SK-N-SH (cell line): ENCODE data around the gene AKAP6. TPM values are rescaled to one million over a fixed set of nuclear protein-coding genes. Genes with fewer than 3 reads are reported as not detected.

Experiments used
- CTCF ChIA-PET: fragments of 300-600, 350-600 bp; formaldehyde crosslinking; extraction: SDS; loops from one replicate; lab custom pipeline; 2021; lab: Yijun Ruan, JAX
- POLR2A ChIA-PET: fragments of 350-600 bp; sonication (Branson Sonifier 250); formaldehyde crosslinking; extraction: SDS; loops from one replicate; lab custom pipeline; 2020; ENCODE audit warnings: antibody characterized with exemption, inconsistent platforms; lab: Yijun Ruan, JAX
- DNase-seq: peaks from one replicate; pipeline ENCODE4 v3.0.0; 2012
- H2AFZ ChIP-seq: fragments of 200-600 bp; sonication (generic); 2 replicates; pipeline ENCODE4 v1.8.1; 2016; ENCODE audit warnings: antibody characterized with exemption, mild to moderate bottlenecking, low read depth
- H3F3A ChIP-seq: fragments of 200-600 bp; sonication (generic); replicated peaks from 2 replicates; pipeline ENCODE3; 2016; ENCODE audit warnings: antibody characterized with exemption, mild to moderate bottlenecking; ENCODE audit not compliant: insufficient read depth
- H3K27ac ChIP-seq, 2 experiments: fragments of 200-500 bp in 1 of 2; fragments of 200-600 bp in 1 of 2; sonication (Bioruptor generic) in 1 of 2; sonication (generic), shearing (Covaris generic) in 1 of 2; 2 replicates each; pipeline versions ENCODE4 v1.5.1 to v1.6.1; 2014 to 2016; ENCODE audit warnings: low read depth in 2 of 2, inconsistent platforms in 1 of 2, low read length in 1 of 2, mild to moderate bottlenecking in 1 of 2, mixed read lengths in 1 of 2
- H3K27me3 ChIP-seq: fragments of 200-600 bp; sonication (generic), shearing (Covaris generic); 2 replicates; pipeline ENCODE4 v1.6.1; 2016; ENCODE audit warnings: mixed run types; ENCODE audit not compliant: insufficient read depth
- H3K36me3 ChIP-seq, 2 experiments: fragments of 200-500 bp in 1 of 2; fragments of 200-600 bp in 1 of 2; sonication (Bioruptor generic) in 1 of 2; sonication (generic) in 1 of 2; replicated peaks in 1 of 2; 2 replicates each; pipeline versions ENCODE3 to v1.5.1; 2014 to 2016; ENCODE audit warnings: low read length in 1 of 2, mild to moderate bottlenecking in 1 of 2; ENCODE audit not compliant: insufficient read depth in 2 of 2, control insufficient read depth in 1 of 2
- H3K4me1 ChIP-seq, 2 experiments: fragments of 200-500 bp in 1 of 2; fragments of 200-600 bp in 1 of 2; sonication (Bioruptor generic) in 1 of 2; sonication (generic), shearing (Covaris generic) in 1 of 2; 2 replicates each; pipeline versions ENCODE4 v1.5.1 to v1.6.1; 2014 to 2016; ENCODE audit warnings: low read depth in 1 of 2, low read length in 1 of 2, mixed run types in 1 of 2; ENCODE audit not compliant: insufficient read depth in 2 of 2, control insufficient read depth in 1 of 2
- H3K4me2 ChIP-seq: fragments of 200-600 bp; sonication (generic), shearing (Covaris generic); 2 replicates; pipeline ENCODE4 v1.6.1; 2017; ENCODE audit warnings: mixed run types
- H3K4me3 ChIP-seq, 2 experiments: fragments of 200-500 bp in 1 of 2; fragments of 200-600 bp in 1 of 2; sonication (Bioruptor generic) in 1 of 2; sonication (generic), shearing (Covaris generic) in 1 of 2; 2 replicates each; pipeline versions ENCODE4 v1.5.1 to v1.8.1; 2014 to 2016; ENCODE audit warnings: low read depth in 2 of 2, inconsistent platforms in 1 of 2, low read length in 1 of 2, mild to moderate bottlenecking in 1 of 2, mixed read lengths in 1 of 2, moderate library complexity in 1 of 2
- H3K79me2 ChIP-seq: fragments of 200-600 bp; sonication (generic); 2 replicates; pipeline ENCODE4 v1.8.1; 2017; ENCODE audit warnings: mild to moderate bottlenecking; ENCODE audit not compliant: insufficient read depth
- H3K9ac ChIP-seq: fragments of 200-600 bp; sonication (generic); 2 replicates; pipeline ENCODE4 v1.6.1; 2017; ENCODE audit warnings: mixed run types
- H3K9me2 ChIP-seq: fragments of 200-600 bp; sonication (generic); 2 replicates; pipeline ENCODE4 v1.6.1; 2017; ENCODE audit warnings: mixed run types
- H3K9me3 ChIP-seq: fragments of 200-600 bp; sonication (generic); 2 replicates; pipeline ENCODE4 v1.6.1; 2017; ENCODE audit warnings: mixed run types, mild to moderate bottlenecking, moderate library complexity
- H4K20me1 ChIP-seq: fragments of 200-600 bp; sonication (generic); 2 replicates; pipeline ENCODE4 v1.6.1; 2017; ENCODE audit warnings: mild to moderate bottlenecking, mixed run types; ENCODE audit not compliant: insufficient read depth
- CHD2 ChIP-seq: fragments of 150-350 bp; IDR thresholded peaks from 2 replicates; pipeline ENCODE4 v1.6.1; 2018; ENCODE audit warnings: low read length; ENCODE audit not compliant: partially characterized antibody
- CTCF ChIP-seq: fragments of 200-600 bp; sonication (generic); IDR thresholded peaks from 2 replicates; pipeline ENCODE4 v1.6.1; 2017; ENCODE audit warnings: antibody characterized with exemption, mild to moderate bottlenecking, moderate library complexity
- ELF1 ChIP-seq: IDR thresholded peaks from 2 replicates; pipeline ENCODE4 v1.4.0; 2012
- FOSL2 ChIP-seq: IDR thresholded peaks from 2 replicates; pipeline ENCODE4 v1.4.0; 2012; ENCODE audit warnings: low read depth, mild to moderate bottlenecking, moderate library complexity, borderline replicate concordance
- FOXJ3 ChIP-seq: sonication (generic); formaldehyde crosslinking; IDR thresholded peaks from 2 replicates; pipeline ENCODE4 v1.5.1; 2020; ENCODE audit warnings: mild to moderate bottlenecking, missing genetic modification reagents
- GABPA ChIP-seq: IDR thresholded peaks from 2 replicates; pipeline ENCODE4 v1.4.0; 2012; ENCODE audit warnings: low read depth, mild to moderate bottlenecking
- GATA2 ChIP-seq: sonication (generic); formaldehyde crosslinking; IDR thresholded peaks from 2 replicates; pipeline ENCODE4 v1.5.0; 2020; ENCODE audit warnings: mild to moderate bottlenecking, missing genetic modification reagents
- IRF3 ChIP-seq: fragments of 150-350 bp; IDR thresholded peaks from 2 replicates; pipeline ENCODE4 v1.6.1; 2016; ENCODE audit warnings: mild to moderate bottlenecking, low read depth, low read length
- JUND ChIP-seq: IDR thresholded peaks from 2 replicates; pipeline ENCODE4 v1.4.0; 2012
- MAX ChIP-seq: IDR thresholded peaks from 2 replicates; pipeline ENCODE4 v1.4.0; 2012; ENCODE audit warnings: low read depth
- MEF2A ChIP-seq: IDR thresholded peaks from 2 replicates; pipeline ENCODE4 v1.4.0; 2012; ENCODE audit warnings: low read depth, borderline replicate concordance
- MXI1 ChIP-seq: IDR thresholded peaks from 2 replicates; pipeline ENCODE4 v1.6.1; 2012; ENCODE audit warnings: mild to moderate bottlenecking, low read depth, low read length, improper control_type of control experiment
- NFIC ChIP-seq: IDR thresholded peaks from 2 replicates; pipeline ENCODE4 v1.4.0; 2012; ENCODE audit warnings: borderline replicate concordance
- PBX3 ChIP-seq: IDR thresholded peaks from 2 replicates; pipeline ENCODE4; 2012
- POLR2AphosphoS5 ChIP-seq: IDR thresholded peaks from 2 replicates; pipeline ENCODE4 v1.6.1; 2012; ENCODE audit warnings: low read depth, low read length
- RAD21 ChIP-seq: IDR thresholded peaks from 2 replicates; pipeline ENCODE4 v1.6.1; 2012; ENCODE audit warnings: mild to moderate bottlenecking, low read length
- RCOR1 ChIP-seq: fragments of 150-350 bp; IDR thresholded peaks from 2 replicates; pipeline ENCODE4 v1.6.1; 2017; ENCODE audit warnings: antibody characterized with exemption, low read length
- REST ChIP-seq: IDR thresholded peaks from 2 replicates; pipeline ENCODE4 v1.6.1; 2012; ENCODE audit warnings: mild to moderate bottlenecking, low read depth, low read length, moderate library complexity
- RFX5 ChIP-seq: IDR thresholded peaks from 2 replicates; pipeline ENCODE4 v1.6.1; 2012; ENCODE audit warnings: mild to moderate bottlenecking, improper control_type of control experiment, low read length
- SIN3A ChIP-seq: IDR thresholded peaks from 2 replicates; pipeline ENCODE4 v1.6.1; 2012; ENCODE audit warnings: low read depth, mild to moderate bottlenecking, low read length, moderate library complexity, borderline replicate concordance
- TAF1 ChIP-seq: IDR thresholded peaks from 2 replicates; pipeline ENCODE4 v1.6.1; 2012; ENCODE audit warnings: low read depth, mild to moderate bottlenecking, low read length, moderate library complexity, borderline replicate concordance
- TCF12 ChIP-seq: IDR thresholded peaks from 2 replicates; pipeline ENCODE4 v1.4.0; 2012
- TEAD4 ChIP-seq: IDR thresholded peaks from 2 replicates; pipeline ENCODE4 v1.4.0; 2012; ENCODE audit warnings: mild to moderate bottlenecking, borderline replicate concordance; ENCODE audit not compliant: insufficient read depth
- USF2 ChIP-seq: fragments of 150-350 bp; IDR thresholded peaks from 2 replicates; pipeline ENCODE4 v1.6.1; 2017; ENCODE audit warnings: antibody characterized with exemption, low read length, low read depth, borderline replicate concordance
- YY1 ChIP-seq: IDR thresholded peaks from 2 replicates; pipeline ENCODE4 v1.4.0; 2012; ENCODE audit warnings: low read depth, mild to moderate bottlenecking
- WGBS: methylation state at CpG from one replicate; pipeline ENCODE4 v1.1.6; 2017; ENCODE audit warnings: low lambda C conversion rate; 5-methylcytosine and 5-hydroxymethylcytosine counted together
- polyA plus RNA-seq, 3 experiments: library from polyadenylated mRNA; depleted of rRNA; stranded (reverse); fragments of >200 nt; gene quantifications; 2 replicates each; pipeline ENCODE4 v1.2.3, GENCODE V29; 2012

AKAP6 gene
- polyA plus RNA-seq, 1 of the 3 experiments (the other 2 are of a cell fraction) = 1.7 TPM

- POLR2A ChIA-PET = no interaction called here
- H3K27me3 ChIP-seq = no peaks in the 10 kb centered on the region
- TF ChIP-seq CHD2 (no peak), RAD21 (no peak), MEF2A (peak; percentile 45; the same call in 1 of the 2 replicates), GABPA (no peak), GATA2 (no peak), TAF1 (no peak), POLR2AphosphoS5 (no peak; the same call in 1 of the 2 replicates), MXI1 (no peak), YY1 (no peak), TCF12 (peak; percentile 61; the same call in 1 of the 2 replicates), NFIC (peak; percentile 27; the same call in 1 of the 2 replicates), FOSL2 (peak; percentile 28; the same call in 1 of the 2 replicates), FOXJ3 (no peak), CTCF (no peak), JUND (peak; percentile 71), MAX (no peak), TEAD4 (0 out of 2 replicates have a peak, but pooled peaks have one; percentile 25), RFX5 (no peak), ELF1 (no peak), SIN3A (no peak), PBX3 (peak; percentile 74), USF2 (no peak), IRF3 (no peak), REST (no peak), RCOR1 (no peak)
These were observed 162.4 kb downstream of the AKAP6 start for GRCh38 chr14:32491416-32492016.

More at GRCh38 chr14:32491416-32492016, 162.4 kb downstream of the AKAP6 start:
- Histone ChIP-seq H3K4me1 (peaks cover 6 to 13% of the 10 kb centered on the region in 2 experiments), H3K9ac (no peak overlapping the region), H3K9me2 (no peaks in the 10 kb centered on the region), H3K4me2 (no peak overlapping the region), H3K79me2 (peaks cover 13% of the 10 kb centered on the region; the same call in 1 of the 2 replicates), H3K9me3 (no peaks in the 10 kb centered on the region), H3K4me3 (no peak overlapping the region), H3K36me3 (no peaks in the 10 kb centered on the region), H2AFZ (no peak overlapping the region), H3F3A (peaks cover 11% of the 10 kb centered on the region), H4K20me1 (no peaks in the 10 kb centered on the region), H3K27ac (peak overlapping the region; percentile 82 to 86)
- CTCF ChIA-PET = interaction anchor here (0.9 kb wide), 1 partner anchor 10 kb away, joined by 4 read pairs; no protein-coding TSS in a partner anchor
- no peak for DNase-seq
- 49% methylated on average over 3 of the region's 3 CpGs for WGBS
